GM18951 (cell line): ENCODE data around the gene BEND5.

Source experiments
- POLR2A ChIP-seq: IDR thresholded peaks from 4 replicates; pipeline ENCODE4 v1.6.1; 2011; ENCODE audit warnings: mild to moderate bottlenecking; ENCODE audit not compliant: insufficient read length, insufficient read depth; ENCODE audit errors: extremely low read depth
- in situ Hi-C: fragments of 300-500 bp; cut with MboI; formaldehyde crosslinking; loops from one replicate; pipeline ENCODE4 v1.12.0; 2022; ENCODE audit warnings: low sequenced_read_pairs, mixed read lengths, inconsistent platforms; ENCODE audit not compliant: unreplicated experiment

The BEND5 gene

GRCh38 chr1:48726557-48727215, 50.0 kb downstream of the BEND5 start:
- in situ Hi-C loops = no loop called here
- TF ChIP-seq POLR2A = no peak

- in situ Hi-C loops = no loop called here
- TF ChIP-seq POLR2A = no peak
These were observed 50.6 kb downstream of the BEND5 start for GRCh38 chr1:48726139-48726538.

- in situ Hi-C loops = no loop called here
- TF ChIP-seq POLR2A = no peak
These were observed 51.2 kb downstream of the BEND5 start for GRCh38 chr1:48725341-48726046.

GRCh38 chr1:48720929-48721328, 55.8 kb downstream of the BEND5 start:
- TF ChIP-seq POLR2A = no peak
- in situ Hi-C loops = no loop called here

- in situ Hi-C loops = no loop called here
- TF ChIP-seq POLR2A = no peak
These were observed 58.0 kb downstream of the BEND5 start for GRCh38 chr1:48718705-48719104.

GRCh38 chr1:48718116-48718630, 58.5 kb downstream of the BEND5 start:
- TF ChIP-seq POLR2A = no peak
- in situ Hi-C loops = no loop called here

GRCh38 chr1:48717082-48717481, 59.6 kb downstream of the BEND5 start:
- in situ Hi-C loops = no loop called here

GRCh38 chr1:48715921-48716320, 60.8 kb downstream of the BEND5 start:
- TF ChIP-seq POLR2A = no peak
- in situ Hi-C loops = no loop called here

More at GRCh38 chr1:48717082-48717481, 59.6 kb downstream of the BEND5 start:
- no peak for TF ChIP-seq POLR2A

GRCh38 chr1:48710915-48711314, 65.8 kb downstream of the BEND5 start:
- no peak for TF ChIP-seq POLR2A
- in situ Hi-C loops = no loop called here

GRCh38 chr1:48710318-48710717, 66.4 kb downstream of the BEND5 start:
- in situ Hi-C loops = no loop called here
- no peak for TF ChIP-seq POLR2A

- TF ChIP-seq POLR2A = no peak
- in situ Hi-C loops = no loop called here
These were observed 72.0 kb downstream of the BEND5 start for GRCh38 chr1:48704736-48705135.

- TF ChIP-seq POLR2A = no peak
- in situ Hi-C loops = no loop called here
These were observed 75.2 kb downstream of the BEND5 start for GRCh38 chr1:48701445-48701844.

GRCh38 chr1:48697066-48697707, 79.5 kb downstream of the BEND5 start:
- in situ Hi-C loops = no loop called here
- no peak for TF ChIP-seq POLR2A

GRCh38 chr1:48695161-48695560, 81.5 kb downstream of the BEND5 start:
- in situ Hi-C loops = no loop called here
- TF ChIP-seq POLR2A = no peak

- in situ Hi-C loops = no loop called here
- no peak for TF ChIP-seq POLR2A
These were observed 82.9 kb downstream of the BEND5 start for GRCh38 chr1:48693674-48694320.
